ENCODE measurements around the gene CDR2. TPM values are rescaled to one million over a fixed set of nuclear protein-coding genes. Genes with fewer than 3 reads are reported as not detected.

Gene CDR2
- total and polyA plus RNA-seq, 2 of the 13 experiments (the other 11 are each of a cell fraction or from before 2014, with no cell fraction given): 59.0 to 78.9 TPM

GRCh38 chr16:22297114-22297870 lies 77.1 kb downstream of the CDR2 start, which contains the start of gene POLR3E (continued):
- TF ChIP-seq, protein P1, sequence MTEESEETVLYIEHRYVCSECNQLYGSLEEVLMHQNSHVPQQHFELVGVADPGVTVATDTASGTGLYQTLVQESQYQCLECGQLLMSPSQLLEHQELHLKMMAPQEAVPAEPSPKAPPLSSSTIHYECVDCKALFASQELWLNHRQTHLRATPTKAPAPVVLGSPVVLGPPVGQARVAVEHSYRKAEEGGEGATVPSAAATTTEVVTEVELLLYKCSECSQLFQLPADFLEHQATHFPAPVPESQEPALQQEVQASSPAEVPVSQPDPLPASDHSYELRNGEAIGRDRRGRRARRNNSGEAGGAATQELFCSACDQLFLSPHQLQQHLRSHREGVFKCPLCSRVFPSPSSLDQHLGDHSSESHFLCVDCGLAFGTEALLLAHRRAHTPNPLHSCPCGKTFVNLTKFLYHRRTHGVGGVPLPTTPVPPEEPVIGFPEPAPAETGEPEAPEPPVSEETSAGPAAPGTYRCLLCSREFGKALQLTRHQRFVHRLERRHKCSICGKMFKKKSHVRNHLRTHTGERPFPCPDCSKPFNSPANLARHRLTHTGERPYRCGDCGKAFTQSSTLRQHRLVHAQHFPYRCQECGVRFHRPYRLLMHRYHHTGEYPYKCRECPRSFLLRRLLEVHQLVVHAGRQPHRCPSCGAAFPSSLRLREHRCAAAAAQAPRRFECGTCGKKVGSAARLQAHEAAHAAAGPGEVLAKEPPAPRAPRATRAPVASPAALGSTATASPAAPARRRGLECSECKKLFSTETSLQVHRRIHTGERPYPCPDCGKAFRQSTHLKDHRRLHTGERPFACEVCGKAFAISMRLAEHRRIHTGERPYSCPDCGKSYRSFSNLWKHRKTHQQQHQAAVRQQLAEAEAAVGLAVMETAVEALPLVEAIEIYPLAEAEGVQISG (CRISPR knock-in tag; IDR thresholded peaks at IDR 0.05): peak; percentile 95
- TF ChIP-seq, protein P2, sequence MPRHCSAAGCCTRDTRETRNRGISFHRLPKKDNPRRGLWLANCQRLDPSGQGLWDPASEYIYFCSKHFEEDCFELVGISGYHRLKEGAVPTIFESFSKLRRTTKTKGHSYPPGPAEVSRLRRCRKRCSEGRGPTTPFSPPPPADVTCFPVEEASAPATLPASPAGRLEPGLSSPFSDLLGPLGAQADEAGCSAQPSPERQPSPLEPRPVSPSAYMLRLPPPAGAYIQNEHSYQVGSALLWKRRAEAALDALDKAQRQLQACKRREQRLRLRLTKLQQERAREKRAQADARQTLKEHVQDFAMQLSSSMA (CRISPR knock-in tag; IDR thresholded peaks at IDR 0.05): peak; percentile 85
- TF ChIP-seq ZNF260 (CRISPR knock-in tag; IDR thresholded peaks at IDR 0.05; ENCODE audit: borderline replicate concordance, low read depth): 0 out of 2 replicates have a peak, but pooled peaks have one; percentile 21
- peak; percentile 97 for TF ChIP-seq ZFP36L1 (CRISPR knock-in tag; IDR thresholded peaks at IDR 0.05)
- TF ChIP-seq, protein P3, sequence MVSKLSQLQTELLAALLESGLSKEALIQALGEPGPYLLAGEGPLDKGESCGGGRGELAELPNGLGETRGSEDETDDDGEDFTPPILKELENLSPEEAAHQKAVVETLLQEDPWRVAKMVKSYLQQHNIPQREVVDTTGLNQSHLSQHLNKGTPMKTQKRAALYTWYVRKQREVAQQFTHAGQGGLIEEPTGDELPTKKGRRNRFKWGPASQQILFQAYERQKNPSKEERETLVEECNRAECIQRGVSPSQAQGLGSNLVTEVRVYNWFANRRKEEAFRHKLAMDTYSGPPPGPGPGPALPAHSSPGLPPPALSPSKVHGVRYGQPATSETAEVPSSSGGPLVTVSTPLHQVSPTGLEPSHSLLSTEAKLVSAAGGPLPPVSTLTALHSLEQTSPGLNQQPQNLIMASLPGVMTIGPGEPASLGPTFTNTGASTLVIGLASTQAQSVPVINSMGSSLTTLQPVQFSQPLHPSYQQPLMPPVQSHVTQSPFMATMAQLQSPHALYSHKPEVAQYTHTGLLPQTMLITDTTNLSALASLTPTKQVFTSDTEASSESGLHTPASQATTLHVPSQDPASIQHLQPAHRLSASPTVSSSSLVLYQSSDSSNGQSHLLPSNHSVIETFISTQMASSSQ (IDR thresholded peaks at IDR 0.05; ENCODE audit: low read depth): peak; percentile 78
- TF ChIP-seq, protein P3 (CRISPR knock-in tag; IDR thresholded peaks at IDR 0.05; ENCODE audit: borderline replicate concordance): peak; percentile 89
- peak; percentile 10 for TF ChIP-seq MLXIP (CRISPR knock-in tag; IDR thresholded peaks at IDR 0.05; ENCODE audit: borderline replicate concordance)
- TF ChIP-seq FLYWCH1 (CRISPR knock-in tag; IDR thresholded peaks at IDR 0.05): peak; percentile 97; the same call in 1 of the 2 replicates
- TF ChIP-seq GMEB1 (CRISPR knock-in tag; IDR thresholded peaks at IDR 0.05; ENCODE audit: borderline replicate concordance): peak; percentile 91
- TF ChIP-seq, protein P4, sequence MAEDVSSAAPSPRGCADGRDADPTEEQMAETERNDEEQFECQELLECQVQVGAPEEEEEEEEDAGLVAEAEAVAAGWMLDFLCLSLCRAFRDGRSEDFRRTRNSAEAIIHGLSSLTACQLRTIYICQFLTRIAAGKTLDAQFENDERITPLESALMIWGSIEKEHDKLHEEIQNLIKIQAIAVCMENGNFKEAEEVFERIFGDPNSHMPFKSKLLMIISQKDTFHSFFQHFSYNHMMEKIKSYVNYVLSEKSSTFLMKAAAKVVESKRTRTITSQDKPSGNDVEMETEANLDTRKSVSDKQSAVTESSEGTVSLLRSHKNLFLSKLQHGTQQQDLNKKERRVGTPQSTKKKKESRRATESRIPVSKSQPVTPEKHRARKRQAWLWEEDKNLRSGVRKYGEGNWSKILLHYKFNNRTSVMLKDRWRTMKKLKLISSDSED (CRISPR knock-in tag; IDR thresholded peaks at IDR 0.05): peak; percentile 92; the same call in 1 of the 2 replicates
- peak; percentile 91; the same call in 1 of the 2 replicates for TF ChIP-seq GTF2F1 (IDR thresholded peaks at IDR 0.05; ENCODE audit: low read length)
- TF ChIP-seq MIER2 (CRISPR knock-in tag; IDR thresholded peaks at IDR 0.05): peak; percentile 91

Data from HepG2 (cell line).